Adrenal gland (tissue), 12 donors: ENCODE data around the gene MYG1. TPM values are rescaled to one million over a fixed set of nuclear protein-coding genes. Genes with fewer than 3 reads are reported as not detected.
A peak's percentile ranks its signal among the peaks of the same experiment; 100 is the strongest.

Experiments used
- DNase-seq, 7 donors: peaks; one replicate each; pipeline ENCODE4 v3.0.0-alpha.2; 2019 to 2020
- H3K27ac ChIP-seq, 5 donors: fragments of 200-600 bp; sonication (generic) in 4 of 5; 1 replicate in 3 of 5; 2 replicates in 2 of 5; pipeline versions ENCODE4 v1.5.1 to v1.8.0; 2016 to 2020; ENCODE audit warnings: mild to moderate bottlenecking in 1 of 5
- H3K27me3 ChIP-seq: fragments of 200-600 bp; 2 replicates; pipeline ENCODE4 v1.8.0; 2021
- H3K36me3 ChIP-seq, 2 donors: fragments of 200-600 bp; replicated peaks in 1 of 2; 1 replicate in 1 of 2; 2 replicates in 1 of 2; pipeline versions ENCODE4 v1.5.1 to v1.8.0; 2018 to 2022
- H3K4me1 ChIP-seq, 2 donors: fragments of 200-600 bp; replicated peaks in 1 of 2; 1 replicate in 1 of 2; 2 replicates in 1 of 2; pipeline versions ENCODE4 v1.5.1 to v1.8.0; 2018 to 2021
- H3K4me3 ChIP-seq, 4 donors: fragments of 200-600 bp; sonication (generic) in 3 of 4; one replicate each; pipeline ENCODE4 v1.5.1; 2016 to 2018
- H3K9me3 ChIP-seq, 3 donors: fragments of 200-600 bp; sonication (generic) in 1 of 3; replicated peaks in 1 of 3; 1 replicate in 2 of 3; 2 replicates in 1 of 3; pipeline versions ENCODE4 v1.5.1 to v1.8.0; 2016 to 2021
- CTCF ChIP-seq, 6 experiments: fragments of 450-650 bp in 4 of 6; fragments of 200-600 bp in 2 of 6; sonication (generic) in 1 of 6; IDR thresholded peaks; 1 replicate in 5 of 6; 2 replicates in 1 of 6; pipeline versions ENCODE4 v1.5.1 to v1.8.0; 2016 to 2021; ENCODE audit warnings: antibody characterized with exemption in 6 of 6, mild to moderate bottlenecking in 2 of 6, moderate library complexity in 1 of 6
- POLR2A ChIP-seq, 2 donors: fragments of 450-650 bp; IDR thresholded peaks; one replicate each; pipeline ENCODE4 v1.6.1; 2017; ENCODE audit warnings: antibody characterized with exemption in 2 of 2, mild to moderate bottlenecking in 2 of 2, moderate library complexity in 1 of 2
- WGBS, 4 donors: extraction: QIAGEN DNeasy Blood & Tissue Kit in 2 of 4; methylation state at CpG; one replicate each; pipeline versions ENCODE4 v1.1.5 to v1.1.7; 2013 to 2017; 5-methylcytosine and 5-hydroxymethylcytosine counted together
- intact Hi-C, 2 donors: fragments of 100-400 bp; cut with DNase I; formaldehyde crosslinking; loops; one replicate each; pipeline versions ENCODE4 v1.14.1 to v1.15.0; 2022 to 2023
- polyA plus RNA-seq, 3 donors: library from polyadenylated mRNA; stranded (reverse); fragments of 200-250 nt in 2 of 3; fragments of 350-450 nt in 1 of 3; fragmentation: Illumina TruSeq in 1 of 3; extraction: RNeasy Lipid Tissue Mini Kit (QIAGEN cat#74804) in 1 of 3; gene quantifications; one replicate each; pipeline ENCODE4 v1.2.3, GENCODE V29; 2013 to 2014
- total RNA-seq, 9 donors: library from RNA; depleted of rRNA in 4 of 9; stranded (reverse); fragments of >200 nt in 4 of 9; fragments of 120-200 nt in 1 of 9; fragmentation: NEBNext Ultra II Directional in 1 of 9; extraction: Animal tissue kit (Norgen Biotek cat#: 25700) in 1 of 9; gene quantifications; one replicate each; pipeline versions ENCODE4 v1.1.0 to v1.2.4, GENCODE V29; 2013 to 2023
- donor health status: healthy with polysubstance abuse.
- donor health status: Bipolar disorder and iron deficiency.
- donor health status: DM: yes; HTN: yes; CAD: no.
- donor health status: DM: no; HTN: no; CAD: no.
- donor health status: DM: no; HTN: no; CAD: no.
- donor health status: DM: yes; HTN: yes; CAD: no.

Gene MYG1
- total and polyA plus RNA-seq, 12 donors: 45.9 to 240 (median 70.6) TPM

- Histone ChIP-seq H3K36me3 (no peaks in the 10 kb centered on the region), H3K4me1 (no peaks in the 10 kb centered on the region), H3K27ac (no peak overlapping the region), H3K27me3 (no peaks in the 10 kb centered on the region), H3K9me3 (no peaks in the 10 kb centered on the region), H3K4me3 (no peak overlapping the region)
- peak; percentile 64 to 88 (median 72) for DNase-seq
- intact Hi-C loops: loop anchor here (5.0 to 10.0 kb wide), 2 partner anchors 73 to 75 kb away; no protein-coding TSS in a partner anchor
- no peak for TF ChIP-seq POLR2A (IDR thresholded peaks at IDR 0.05)
- TF ChIP-seq CTCF (IDR thresholded peaks at IDR 0.05): peak; percentile 51 to 83 (median 74)
- 78 to 83% (median 80%) methylated on average over 5 to 11 of the region's 11 CpGs for WGBS, 4 donors
Measured at GRCh38 chr12:53287741-53288216, 11.7 kb upstream of the MYG1 start.

DNA sequence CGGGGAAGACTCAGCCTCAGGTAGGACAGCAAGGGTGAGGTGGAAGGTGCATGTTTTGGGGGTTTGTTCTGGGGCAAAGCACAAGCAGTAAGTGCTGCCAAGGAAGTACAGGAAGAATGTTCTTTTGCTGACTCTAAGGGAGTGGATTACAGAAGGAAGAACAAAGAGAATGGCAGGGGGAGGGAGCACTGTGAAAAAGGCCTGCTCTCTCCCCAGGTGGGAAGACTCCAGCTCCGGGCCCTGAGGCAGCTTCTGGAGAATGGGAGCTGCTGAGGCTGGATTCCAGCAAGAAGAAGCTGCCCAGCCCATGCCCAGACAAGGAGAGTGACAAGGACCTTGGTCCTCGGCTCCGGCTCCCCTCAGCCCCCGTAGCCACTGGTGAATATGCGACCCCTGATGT is 11.2 kb upstream of the MYG1 start:
- Histone ChIP-seq H3K4me3 (no peak overlapping the region), H3K36me3 (no peaks in the 10 kb centered on the region), H3K27me3 (no peaks in the 10 kb centered on the region), H3K9me3 (no peaks in the 10 kb centered on the region), H3K4me1 (no peaks in the 10 kb centered on the region), H3K27ac (no peak overlapping the region)
- TF ChIP-seq POLR2A (IDR thresholded peaks at IDR 0.05) (no peak), CTCF (IDR thresholded peaks at IDR 0.05) (no peak)
- DNase-seq: no peak
- WGBS, 4 donors: 81 to 95% (median 90%) methylated on average over 6 of the region's 6 CpGs
- intact Hi-C loops: loop anchor here (5.0 to 10.0 kb wide), 2 partner anchors 74 to 76 kb away; no protein-coding TSS in a partner anchor

DNA sequence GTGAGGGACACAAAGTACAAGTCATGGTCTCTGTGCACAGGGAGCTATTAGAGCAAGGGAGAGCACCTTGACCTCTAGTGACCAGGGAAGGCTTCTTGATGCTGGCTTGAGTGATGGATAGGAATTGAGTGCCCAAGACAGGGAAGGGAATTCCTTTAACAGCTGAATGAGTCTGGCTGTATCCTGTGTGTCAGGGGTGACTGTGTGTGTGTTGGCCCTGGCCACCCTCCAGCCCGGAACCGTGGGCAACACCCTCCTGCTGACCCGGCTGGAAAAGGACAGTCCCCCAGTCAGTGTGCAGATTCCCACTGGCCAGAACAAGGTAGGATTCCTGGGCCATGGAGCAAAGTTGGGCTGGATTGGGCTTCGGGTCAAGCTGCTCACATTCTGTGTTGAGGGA is 9.6 kb upstream of the MYG1 start:
- intact Hi-C loops: loop anchor here (5.0 to 10.0 kb wide), 2 partner anchors 75 to 78 kb away; no protein-coding TSS in a partner anchor
- H3K36me3 ChIP-seq: no peaks in the 10 kb centered on the region
- peaks cover 3 to 4% of the 10 kb centered on the region in 2 donors for H3K4me1 ChIP-seq
- 61 to 100% (median 79%) methylated on average over 1 to 4 of the region's 4 CpGs for WGBS, 4 donors
- no peaks in the 10 kb centered on the region for H3K9me3 ChIP-seq
- no peak for TF ChIP-seq POLR2A (IDR thresholded peaks at IDR 0.05)
- TF ChIP-seq CTCF (IDR thresholded peaks at IDR 0.05): no peak
- peak overlapping the region in 2 of 5 donors; percentile 56 to 71 for H3K27ac ChIP-seq
- H3K27me3 ChIP-seq: no peaks in the 10 kb centered on the region
- DNase-seq: peak in 2 of 7 donors; percentile 21 to 36
- no peak overlapping the region for H3K4me3 ChIP-seq

GRCh38 chr12:53290661-53291060 is 8.8 kb upstream of the MYG1 start:
- DNase-seq: no peak
- H3K27me3 ChIP-seq: no peaks in the 10 kb centered on the region
- H3K4me1 ChIP-seq: peaks cover 6 to 8% of the 10 kb centered on the region in 2 donors
- intact Hi-C loops: no loop called here
- TF ChIP-seq CTCF (IDR thresholded peaks at IDR 0.05): no peak
- no peak for TF ChIP-seq POLR2A (IDR thresholded peaks at IDR 0.05)
- no peak overlapping the region for H3K4me3 ChIP-seq
- H3K27ac ChIP-seq: peak overlapping the region in 2 of 5 donors; percentile 13 to 71
- 72 to 84% (median 79%) methylated on average over 6 to 9 of the region's 9 CpGs for WGBS, 4 donors
- H3K36me3 ChIP-seq: no peaks in the 10 kb centered on the region
- H3K9me3 ChIP-seq: no peaks in the 10 kb centered on the region
